Breast epithelium (tissue), 3 donors: Measurements from ENCODE around the gene FMOD.

Experiments
- CTCF ChIP-seq, 3 donors: fragments of 450-650 bp; IDR thresholded peaks; one replicate each; pipeline ENCODE4 v1.5.1; 2016 to 2017; ENCODE audit warnings: antibody characterized with exemption in 3 of 3, mild to moderate bottlenecking in 3 of 3, moderate library complexity in 3 of 3
- POLR2A ChIP-seq: fragments of 450-650 bp; IDR thresholded peaks from one replicate; pipeline ENCODE4 v1.6.1; 2016; ENCODE audit warnings: antibody characterized with exemption, mild to moderate bottlenecking, moderate library complexity

DNA sequence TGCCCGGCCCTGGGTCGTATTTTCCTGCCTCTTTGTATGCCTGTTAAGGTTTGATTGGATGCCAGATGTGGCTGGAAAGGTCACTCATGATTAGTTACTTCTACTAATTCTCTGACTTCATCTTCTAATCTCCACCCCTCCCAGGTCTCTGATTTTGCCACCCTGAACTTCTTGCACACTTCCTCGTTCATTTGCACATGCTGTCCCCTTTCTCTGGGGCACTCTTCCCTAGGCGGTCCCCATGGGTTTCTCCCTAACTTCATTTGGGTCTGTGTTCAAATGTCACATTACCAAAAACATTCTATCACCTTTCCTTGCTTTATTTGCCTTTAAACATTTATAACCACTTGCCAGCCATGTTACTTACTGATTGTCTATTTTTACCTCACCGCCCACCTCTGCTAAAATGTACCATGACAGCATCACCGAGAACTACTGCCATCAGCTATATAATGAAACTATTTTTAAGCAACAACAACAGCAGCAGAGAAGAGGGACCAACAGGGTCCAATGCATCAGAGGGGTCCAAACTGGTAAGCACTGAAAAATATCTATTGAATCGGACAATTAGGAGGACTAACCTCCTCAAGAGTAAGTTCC, 45.8 kb upstream of the FMOD start:
- TF ChIP-seq POLR2A = no peak
- TF ChIP-seq CTCF (IDR thresholded peaks at IDR 0.05) = no peak
